Measurements from ENCODE around the gene LLCFC1. TPM values are rescaled to one million over a fixed set of nuclear protein-coding genes. Genes with fewer than 3 reads are reported as not detected.

The LLCFC1 gene
- total and polyA plus RNA-seq, 4 donors, result not detected

DNA sequence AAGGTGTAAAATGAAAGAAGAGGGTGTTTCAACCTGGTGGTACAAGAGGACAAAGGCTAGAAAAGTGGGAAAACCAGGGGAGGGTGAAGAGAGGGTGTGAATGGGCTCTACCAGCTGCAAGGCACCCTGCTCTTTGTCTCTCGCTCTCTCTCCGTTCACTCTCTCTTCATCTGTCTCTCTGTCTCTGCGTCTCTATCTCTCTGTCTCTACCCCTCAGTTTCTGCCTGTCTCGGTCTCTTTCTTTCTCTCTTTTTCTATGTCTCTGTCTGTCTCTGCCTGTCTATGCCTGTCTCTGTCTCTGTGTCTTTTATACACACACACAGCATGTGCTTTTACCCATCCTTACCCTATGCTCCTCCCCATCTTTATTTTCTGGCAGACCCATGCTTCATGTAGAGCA is 673 bp upstream of the LLCFC1 start:
- Histone ChIP-seq H3K27me3 (ENCODE audit: control insufficient read depth in 4 of 4, insufficient read depth in 4 of 4, low read length in 3 of 4) (no peaks in the 10 kb centered on the region), H3K9ac (ENCODE audit: low read depth in 1 of 2, low read length in 2 of 2) (no peak overlapping the region), H3K4me1 (ENCODE audit: control insufficient read depth in 4 of 4, insufficient read depth in 4 of 4, low read length in 3 of 4) (no peaks in the 10 kb centered on the region), H3K9me3 (ENCODE audit: control insufficient read depth in 4 of 4, low read length in 3 of 4) (no peaks in the 10 kb centered on the region), H3K36me3 (ENCODE audit: control insufficient read depth in 4 of 4, insufficient read depth in 3 of 4, low read depth in 1 of 4, low read length in 3 of 4) (no peaks in the 10 kb centered on the region), H3K27ac (ENCODE audit: low read depth in 1 of 2, low read length in 2 of 2) (no peak overlapping the region), H3K4me3 (ENCODE audit: low read depth in 1 of 3, low read length in 3 of 3) (no peak overlapping the region)
- no peak for TF ChIP-seq HNF4A (conservative IDR thresholded peaks at IDR 0.05)
- no peak for TF ChIP-seq ATF3 (IDR thresholded peaks at IDR 0.05)
- no peak for TF ChIP-seq JUND (IDR thresholded peaks at IDR 0.05)
- no peak for TF ChIP-seq FOXA2 (IDR thresholded peaks at IDR 0.05)
- no peak for TF ChIP-seq MAX (IDR thresholded peaks at IDR 0.05)
- TF ChIP-seq TAF1 (conservative IDR thresholded peaks at IDR 0.05), result no peak
- no peak for TF ChIP-seq RAD21 (IDR thresholded peaks at IDR 0.05)
- TF ChIP-seq YY1 (IDR thresholded peaks at IDR 0.05), result no peak
- TF ChIP-seq SP1 (IDR thresholded peaks at IDR 0.05), result no peak
- TF ChIP-seq, protein P1, sequence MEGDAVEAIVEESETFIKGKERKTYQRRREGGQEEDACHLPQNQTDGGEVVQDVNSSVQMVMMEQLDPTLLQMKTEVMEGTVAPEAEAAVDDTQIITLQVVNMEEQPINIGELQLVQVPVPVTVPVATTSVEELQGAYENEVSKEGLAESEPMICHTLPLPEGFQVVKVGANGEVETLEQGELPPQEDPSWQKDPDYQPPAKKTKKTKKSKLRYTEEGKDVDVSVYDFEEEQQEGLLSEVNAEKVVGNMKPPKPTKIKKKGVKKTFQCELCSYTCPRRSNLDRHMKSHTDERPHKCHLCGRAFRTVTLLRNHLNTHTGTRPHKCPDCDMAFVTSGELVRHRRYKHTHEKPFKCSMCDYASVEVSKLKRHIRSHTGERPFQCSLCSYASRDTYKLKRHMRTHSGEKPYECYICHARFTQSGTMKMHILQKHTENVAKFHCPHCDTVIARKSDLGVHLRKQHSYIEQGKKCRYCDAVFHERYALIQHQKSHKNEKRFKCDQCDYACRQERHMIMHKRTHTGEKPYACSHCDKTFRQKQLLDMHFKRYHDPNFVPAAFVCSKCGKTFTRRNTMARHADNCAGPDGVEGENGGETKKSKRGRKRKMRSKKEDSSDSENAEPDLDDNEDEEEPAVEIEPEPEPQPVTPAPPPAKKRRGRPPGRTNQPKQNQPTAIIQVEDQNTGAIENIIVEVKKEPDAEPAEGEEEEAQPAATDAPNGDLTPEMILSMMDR (IDR thresholded peaks at IDR 0.05; ENCODE audit: low read depth, low read length, missing input control), result no peak
- no peak for TF ChIP-seq HNF4G (IDR thresholded peaks at IDR 0.05)
- 82% methylated on average over 4 of the region's 4 CpGs for WGBS
- no peak for DNase-seq (ENCODE audit: low spot score)

- DNase-seq (ENCODE audit: low spot score), result no peak
- no peaks in the 10 kb centered on the region for H3K27me3 ChIP-seq (ENCODE audit: control insufficient read depth in 4 of 4, insufficient read depth in 4 of 4, low read length in 3 of 4)
- no peak for TF ChIP-seq JUND (IDR thresholded peaks at IDR 0.05)
- TF ChIP-seq MAX (IDR thresholded peaks at IDR 0.05), result no peak
- no peak for TF ChIP-seq ZBTB33 (IDR thresholded peaks at IDR 0.05)
- TF ChIP-seq GABPA (IDR thresholded peaks at IDR 0.05 in 1 of 2, conservative IDR thresholded peaks at IDR 0.05 in 1 of 2), result no peak
- no peak for TF ChIP-seq HNF4G (IDR thresholded peaks at IDR 0.05)
- no peak for TF ChIP-seq RAD21 (IDR thresholded peaks at IDR 0.05)
- TF ChIP-seq RXRA (IDR thresholded peaks at IDR 0.05), result no peak
- no peak for TF ChIP-seq ATF3 (IDR thresholded peaks at IDR 0.05)
- TF ChIP-seq SP1 (IDR thresholded peaks at IDR 0.05), result no peak
- no peak for TF ChIP-seq TAF1 (conservative IDR thresholded peaks at IDR 0.05)
- no peak for TF ChIP-seq YY1 (IDR thresholded peaks at IDR 0.05)
- no peak for TF ChIP-seq REST (IDR thresholded peaks at IDR 0.05)
- no peak for TF ChIP-seq EGR1 (IDR thresholded peaks at IDR 0.05; ENCODE audit: low read depth in 2 of 2)
- TF ChIP-seq, protein P1 (IDR thresholded peaks at IDR 0.05; ENCODE audit: low read depth, low read length, missing input control), result no peak
- no peak for TF ChIP-seq HNF4A (conservative IDR thresholded peaks at IDR 0.05)
- no peaks in the 10 kb centered on the region for H3K36me3 ChIP-seq (ENCODE audit: control insufficient read depth in 4 of 4, insufficient read depth in 3 of 4, low read depth in 1 of 4, low read length in 3 of 4)
- H3K27ac ChIP-seq (ENCODE audit: low read depth in 1 of 2, low read length in 2 of 2), result no peak overlapping the region
- no peaks in the 10 kb centered on the region for H3K4me1 ChIP-seq (ENCODE audit: control insufficient read depth in 4 of 4, insufficient read depth in 4 of 4, low read length in 3 of 4)
- H3K9ac ChIP-seq (ENCODE audit: low read depth in 1 of 2, low read length in 2 of 2), result no peak overlapping the region
- WGBS, result 64% methylated on average over 10 of the region's 10 CpGs
- H3K9me3 ChIP-seq (ENCODE audit: control insufficient read depth in 4 of 4, low read length in 3 of 4), result no peaks in the 10 kb centered on the region
- H3K4me3 ChIP-seq (ENCODE audit: low read depth in 1 of 3, low read length in 3 of 3), result no peak overlapping the region
Measured at GRCh38 chr7:142940966-142941535, 1.8 kb downstream of the LLCFC1 start.
